ENCODE data around the gene PIAS3.

GRCh38 chr1:145897969-145898368 lies 39.1 kb upstream of the PIAS3 start:
- no peak for TF ChIP-seq EZH2 (IDR thresholded peaks at IDR 0.05; ENCODE audit: borderline replicate concordance)
- TF ChIP-seq, protein P1, sequence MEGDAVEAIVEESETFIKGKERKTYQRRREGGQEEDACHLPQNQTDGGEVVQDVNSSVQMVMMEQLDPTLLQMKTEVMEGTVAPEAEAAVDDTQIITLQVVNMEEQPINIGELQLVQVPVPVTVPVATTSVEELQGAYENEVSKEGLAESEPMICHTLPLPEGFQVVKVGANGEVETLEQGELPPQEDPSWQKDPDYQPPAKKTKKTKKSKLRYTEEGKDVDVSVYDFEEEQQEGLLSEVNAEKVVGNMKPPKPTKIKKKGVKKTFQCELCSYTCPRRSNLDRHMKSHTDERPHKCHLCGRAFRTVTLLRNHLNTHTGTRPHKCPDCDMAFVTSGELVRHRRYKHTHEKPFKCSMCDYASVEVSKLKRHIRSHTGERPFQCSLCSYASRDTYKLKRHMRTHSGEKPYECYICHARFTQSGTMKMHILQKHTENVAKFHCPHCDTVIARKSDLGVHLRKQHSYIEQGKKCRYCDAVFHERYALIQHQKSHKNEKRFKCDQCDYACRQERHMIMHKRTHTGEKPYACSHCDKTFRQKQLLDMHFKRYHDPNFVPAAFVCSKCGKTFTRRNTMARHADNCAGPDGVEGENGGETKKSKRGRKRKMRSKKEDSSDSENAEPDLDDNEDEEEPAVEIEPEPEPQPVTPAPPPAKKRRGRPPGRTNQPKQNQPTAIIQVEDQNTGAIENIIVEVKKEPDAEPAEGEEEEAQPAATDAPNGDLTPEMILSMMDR (IDR thresholded peaks at IDR 0.05; ENCODE audit: poor library complexity) = no peak

Measured in hepatocyte (in vitro differentiated cells).